Neural cell (in vitro differentiated cells): ENCODE measurements around the gene AMPH.

Experiments used
- EP300 ChIP-seq: fragments of 450-650 bp; conservative IDR thresholded peaks from 2 replicates; pipeline ENCODE4 v1.6.1; 2014; ENCODE audit warnings: antibody characterized with exemption, mild to moderate bottlenecking, moderate library complexity; ENCODE audit not compliant: poor library complexity, severe bottlenecking
- EZH2 ChIP-seq: fragments of 200-600, 300-800 bp; shearing (Covaris generic), sonication (generic); IDR thresholded peaks from 2 replicates; pipeline ENCODE4 v1.6.1; 2014; ENCODE audit warnings: antibody characterized with exemption, low read length, borderline replicate concordance, mild to moderate bottlenecking; ENCODE audit not compliant: insufficient read depth, poor library complexity, severe bottlenecking
- MXI1 ChIP-seq: fragments of 450-650 bp; conservative IDR thresholded peaks from 2 replicates; pipeline ENCODE4 v1.6.1; 2014; ENCODE audit warnings: antibody characterized with exemption, mild to moderate bottlenecking; ENCODE audit not compliant: poor library complexity, severe bottlenecking
- POLR2AphosphoS5 ChIP-seq: IDR thresholded peaks from 2 replicates; pipeline ENCODE4 v1.6.1; 2012
- RAD21 ChIP-seq: fragments of 450-650 bp; conservative IDR thresholded peaks from 2 replicates; pipeline ENCODE4 v1.6.1; 2014; ENCODE audit warnings: antibody characterized with exemption, mild to moderate bottlenecking, moderate library complexity
- REST ChIP-seq: IDR thresholded peaks from 2 replicates; pipeline ENCODE4 v1.6.1; 2012; ENCODE audit warnings: borderline replicate concordance
- SMC3 ChIP-seq: fragments of 450-650 bp; conservative IDR thresholded peaks from 2 replicates; pipeline ENCODE4 v1.6.1; 2014; ENCODE audit warnings: antibody characterized with exemption, mild to moderate bottlenecking, moderate library complexity; ENCODE audit not compliant: poor library complexity
- TAF1 ChIP-seq: IDR thresholded peaks from 2 replicates; pipeline ENCODE4 v1.6.1; 2012; ENCODE audit warnings: low read depth
- TF ChIP-seq, protein P1 (sequence below): fragments of 450-650 bp; IDR thresholded peaks from 2 replicates; pipeline ENCODE4 v1.5.1; 2014; ENCODE audit warnings: antibody characterized with exemption, mild to moderate bottlenecking, moderate library complexity; ENCODE audit not compliant: poor library complexity, severe bottlenecking

DNA sequence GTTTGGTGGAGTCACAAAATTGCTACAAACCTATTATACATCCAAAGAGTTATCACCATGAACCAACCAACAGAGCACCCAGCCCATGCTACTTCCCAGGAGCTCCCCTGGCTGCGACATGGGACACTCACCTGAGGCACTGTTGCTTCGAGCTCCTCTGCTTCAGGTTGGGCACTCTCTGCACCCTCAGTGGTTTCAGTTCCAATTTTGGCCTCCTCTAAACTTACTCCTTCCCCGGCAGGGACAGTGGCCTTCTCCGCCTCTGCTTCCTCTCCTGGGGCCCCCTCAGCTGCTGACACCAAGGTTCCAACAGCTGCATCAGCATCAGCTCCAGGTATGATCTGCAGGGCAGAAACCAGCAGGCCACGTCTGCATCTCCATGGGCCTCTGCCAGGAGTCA, 237.3 kb downstream of the AMPH start:
- no peak for TF ChIP-seq EP300
- TF ChIP-seq TAF1 = no peak
- TF ChIP-seq, protein P1, sequence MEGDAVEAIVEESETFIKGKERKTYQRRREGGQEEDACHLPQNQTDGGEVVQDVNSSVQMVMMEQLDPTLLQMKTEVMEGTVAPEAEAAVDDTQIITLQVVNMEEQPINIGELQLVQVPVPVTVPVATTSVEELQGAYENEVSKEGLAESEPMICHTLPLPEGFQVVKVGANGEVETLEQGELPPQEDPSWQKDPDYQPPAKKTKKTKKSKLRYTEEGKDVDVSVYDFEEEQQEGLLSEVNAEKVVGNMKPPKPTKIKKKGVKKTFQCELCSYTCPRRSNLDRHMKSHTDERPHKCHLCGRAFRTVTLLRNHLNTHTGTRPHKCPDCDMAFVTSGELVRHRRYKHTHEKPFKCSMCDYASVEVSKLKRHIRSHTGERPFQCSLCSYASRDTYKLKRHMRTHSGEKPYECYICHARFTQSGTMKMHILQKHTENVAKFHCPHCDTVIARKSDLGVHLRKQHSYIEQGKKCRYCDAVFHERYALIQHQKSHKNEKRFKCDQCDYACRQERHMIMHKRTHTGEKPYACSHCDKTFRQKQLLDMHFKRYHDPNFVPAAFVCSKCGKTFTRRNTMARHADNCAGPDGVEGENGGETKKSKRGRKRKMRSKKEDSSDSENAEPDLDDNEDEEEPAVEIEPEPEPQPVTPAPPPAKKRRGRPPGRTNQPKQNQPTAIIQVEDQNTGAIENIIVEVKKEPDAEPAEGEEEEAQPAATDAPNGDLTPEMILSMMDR = no peak
- no peak for TF ChIP-seq REST
- TF ChIP-seq MXI1 = no peak
- no peak for TF ChIP-seq POLR2AphosphoS5
- TF ChIP-seq RAD21 = no peak
- TF ChIP-seq EZH2 = no peak
- no peak for TF ChIP-seq SMC3
